LHCN-M2 (cell line): Measurements from ENCODE around the gene SLCO1B1. TPM values are rescaled to one million over a fixed set of nuclear protein-coding genes. Genes with fewer than 3 reads are reported as not detected.

Experiments
- DNase-seq: peaks from one replicate; pipeline ENCODE4 v3.0.0-alpha.2; 2012; ENCODE audit warnings: low read depth
- total RNA-seq: library from RNA; depleted of rRNA; stranded (reverse); fragments of >200 nt; gene quantifications from 2 replicates; pipeline ENCODE4 v1.2.3, GENCODE V29; 2014; rRNA removed

SLCO1B1 gene
- total RNA-seq, 1 experiment from 2014 or later: not detected

GRCh38 chr12:21221072-21221471 is 90.1 kb downstream of the SLCO1B1 start:
- DNase-seq: no peak

- DNase-seq: no peak
Observed at GRCh38 chr12:21221778-21222177, 90.8 kb downstream of the SLCO1B1 start.

GRCh38 chr12:21223930-21224329 is 92.9 kb downstream of the SLCO1B1 start:
- DNase-seq: no peak

GRCh38 chr12:21234395-21234794 is 103.4 kb downstream of the SLCO1B1 start:
- no peak for DNase-seq

GRCh38 chr12:21239866-21240265 is 108.9 kb downstream of the SLCO1B1 start:
- no peak for DNase-seq

- DNase-seq: peak; percentile 11
Observed at GRCh38 chr12:21248679-21249078, 117.7 kb downstream of the SLCO1B1 start.

- DNase-seq: no peak
Observed at GRCh38 chr12:21252070-21252469, 121.1 kb downstream of the SLCO1B1 start.

- no peak for DNase-seq
Observed at GRCh38 chr12:21257172-21257571, 126.2 kb downstream of the SLCO1B1 start.

- DNase-seq: no peak
Observed at GRCh38 chr12:21264232-21264631, 133.2 kb downstream of the SLCO1B1 start.

- no peak for DNase-seq
Observed at GRCh38 chr12:21265932-21266331, 134.9 kb downstream of the SLCO1B1 start.

- DNase-seq: no peak
Observed at GRCh38 chr12:21276826-21277225, 145.8 kb downstream of the SLCO1B1 start.

Other genes with a start within 250 kb of the SLCO1B1 start
- 0.06 and 0.29 TPM in 2 replicates for gene SLCO1A2, start 203.7 kb downstream of the SLCO1B1 start, total RNA-seq
- gene IAPP, start 241.7 kb downstream of the SLCO1B1 start, total RNA-seq: not detected in 2 replicates